Fibroblast of lung (primary cell): ENCODE measurements around the gene WIPF3.

Experiments
- EZH2 ChIP-seq: IDR thresholded peaks from 2 replicates; pipeline ENCODE4 v1.5.1; 2012; ENCODE audit warnings: low read length, control low read depth, mild to moderate bottlenecking; ENCODE audit errors: missing control alignments
- TF ChIP-seq, protein P1 (sequence below), 2 donors: IDR thresholded peaks in 1 of 2; conservative IDR thresholded peaks in 1 of 2; 1 replicate in 1 of 2; 2 replicates in 1 of 2; pipeline ENCODE4 v1.5.1; 2011 to 2012; ENCODE audit warnings: low read length in 2 of 2, control low read depth in 1 of 2, inconsistent platforms in 1 of 2, low read depth in 1 of 2, mild to moderate bottlenecking in 1 of 2

- TF ChIP-seq, protein P1, sequence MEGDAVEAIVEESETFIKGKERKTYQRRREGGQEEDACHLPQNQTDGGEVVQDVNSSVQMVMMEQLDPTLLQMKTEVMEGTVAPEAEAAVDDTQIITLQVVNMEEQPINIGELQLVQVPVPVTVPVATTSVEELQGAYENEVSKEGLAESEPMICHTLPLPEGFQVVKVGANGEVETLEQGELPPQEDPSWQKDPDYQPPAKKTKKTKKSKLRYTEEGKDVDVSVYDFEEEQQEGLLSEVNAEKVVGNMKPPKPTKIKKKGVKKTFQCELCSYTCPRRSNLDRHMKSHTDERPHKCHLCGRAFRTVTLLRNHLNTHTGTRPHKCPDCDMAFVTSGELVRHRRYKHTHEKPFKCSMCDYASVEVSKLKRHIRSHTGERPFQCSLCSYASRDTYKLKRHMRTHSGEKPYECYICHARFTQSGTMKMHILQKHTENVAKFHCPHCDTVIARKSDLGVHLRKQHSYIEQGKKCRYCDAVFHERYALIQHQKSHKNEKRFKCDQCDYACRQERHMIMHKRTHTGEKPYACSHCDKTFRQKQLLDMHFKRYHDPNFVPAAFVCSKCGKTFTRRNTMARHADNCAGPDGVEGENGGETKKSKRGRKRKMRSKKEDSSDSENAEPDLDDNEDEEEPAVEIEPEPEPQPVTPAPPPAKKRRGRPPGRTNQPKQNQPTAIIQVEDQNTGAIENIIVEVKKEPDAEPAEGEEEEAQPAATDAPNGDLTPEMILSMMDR (conservative IDR thresholded peaks at IDR 0.05 in 1 of 2, IDR thresholded peaks at IDR 0.05 in 1 of 2; ENCODE audit: low read depth in 1 of 2, low read length in 2 of 2) = no peak
- no peak for TF ChIP-seq EZH2
Observed at GRCh38 chr7:29958667-29959358, 152.5 kb downstream of the WIPF3 start.
